Endometrial microvascular endothelial cells (primary cell): ENCODE data around the gene MAB21L3. TPM values are rescaled to one million over a fixed set of nuclear protein-coding genes. Genes with fewer than 3 reads are reported as not detected.

Experiments
- in situ Hi-C: cut with HindIII; loops from 2 replicates; pipeline ENCODE4 v1.10.0; 2017; ENCODE audit warnings: low sequenced_read_pairs, low pct_unique_long_range_greater_than_20kb; ENCODE audit errors: inconsistent ontology term
- total RNA-seq: library from RNA; depleted of rRNA; stranded (reverse); fragments of >200 nt; gene quantifications from one replicate; pipeline ENCODE4 v1.2.3, GENCODE V29; 2015; ENCODE audit errors: inconsistent ontology term

The MAB21L3 gene
- total RNA-seq, 1 donor from 2014 or later = not detected

DNA sequence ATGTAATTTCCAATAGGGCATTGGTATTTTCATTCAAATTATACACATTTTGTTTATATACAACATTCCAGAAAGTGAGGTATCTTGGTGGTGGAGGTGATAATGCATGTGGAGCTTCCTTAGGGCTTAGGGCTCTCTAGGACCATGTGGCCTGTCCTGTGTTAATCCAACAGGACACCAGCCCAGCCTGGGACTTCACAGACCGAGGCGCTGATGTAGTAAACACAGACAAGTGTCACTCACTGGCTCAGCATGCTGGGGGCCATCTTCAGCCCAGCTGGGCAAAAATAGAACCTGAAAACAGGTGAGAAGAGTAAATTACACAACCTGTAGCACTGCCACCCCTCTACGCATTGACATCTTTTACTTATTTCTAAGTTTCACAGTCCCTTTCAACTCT is 66.7 kb downstream of the MAB21L3 start:
- in situ Hi-C loops = no loop called here

DNA sequence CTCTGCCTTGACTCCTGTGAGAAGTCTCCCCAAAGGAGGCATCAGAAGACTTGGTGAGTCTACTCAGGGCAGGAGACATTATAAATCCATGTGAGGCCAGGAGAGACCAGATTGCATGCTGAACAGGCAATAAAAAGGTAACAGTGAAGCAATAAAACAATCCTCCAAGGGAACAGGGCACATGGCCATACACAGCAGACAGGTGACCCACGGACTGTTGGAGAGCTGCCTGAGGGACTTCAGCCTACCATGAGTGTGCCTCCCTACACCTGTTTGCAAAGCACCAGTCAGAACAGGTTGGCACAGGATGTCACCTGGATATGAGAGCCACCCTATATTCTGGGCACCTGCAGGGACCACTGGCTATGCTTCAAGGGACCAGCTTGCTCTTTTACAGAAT is 67.6 kb downstream of the MAB21L3 start:
- in situ Hi-C loops = no loop called here

DNA sequence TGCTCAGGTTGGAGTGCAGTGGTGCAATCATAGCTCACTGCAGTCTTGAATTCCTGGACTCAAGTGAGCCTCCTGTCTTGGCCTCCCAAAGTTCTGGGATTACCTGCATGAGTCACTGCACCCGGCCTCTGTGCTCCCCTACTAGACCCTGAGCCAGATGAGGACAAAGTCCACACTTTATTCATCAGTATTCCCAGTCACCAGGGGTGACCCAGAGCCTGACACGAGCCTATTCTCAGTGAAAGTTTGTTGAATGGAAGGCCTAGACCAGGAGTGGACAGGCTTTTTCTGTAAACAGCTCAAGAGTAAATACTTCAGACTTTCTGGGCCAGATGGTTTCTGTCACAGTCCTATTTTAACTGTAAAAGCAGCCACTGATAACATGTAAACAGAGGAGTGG is 68.2 kb downstream of the MAB21L3 start:
- in situ Hi-C loops = no loop called here

DNA sequence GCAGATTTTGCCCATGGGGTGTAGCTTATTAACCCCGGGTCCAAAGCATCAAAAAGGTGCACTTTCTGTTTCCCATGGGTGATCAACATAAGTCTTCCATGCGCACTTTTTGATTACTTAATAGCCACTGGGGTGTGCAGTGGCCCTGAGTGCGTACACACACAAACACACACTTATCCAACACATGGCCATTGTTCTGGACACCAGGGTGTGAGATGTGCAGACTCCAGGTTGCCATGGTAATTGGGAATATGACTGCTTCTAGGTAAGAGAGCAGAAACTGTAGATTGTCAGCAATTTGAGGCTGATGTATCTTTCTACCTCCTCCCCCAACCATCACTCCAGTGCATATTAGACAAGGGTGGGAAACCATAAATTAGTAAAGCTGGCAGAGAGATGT is 68.8 kb downstream of the MAB21L3 start:
- in situ Hi-C loops = no loop called here

DNA sequence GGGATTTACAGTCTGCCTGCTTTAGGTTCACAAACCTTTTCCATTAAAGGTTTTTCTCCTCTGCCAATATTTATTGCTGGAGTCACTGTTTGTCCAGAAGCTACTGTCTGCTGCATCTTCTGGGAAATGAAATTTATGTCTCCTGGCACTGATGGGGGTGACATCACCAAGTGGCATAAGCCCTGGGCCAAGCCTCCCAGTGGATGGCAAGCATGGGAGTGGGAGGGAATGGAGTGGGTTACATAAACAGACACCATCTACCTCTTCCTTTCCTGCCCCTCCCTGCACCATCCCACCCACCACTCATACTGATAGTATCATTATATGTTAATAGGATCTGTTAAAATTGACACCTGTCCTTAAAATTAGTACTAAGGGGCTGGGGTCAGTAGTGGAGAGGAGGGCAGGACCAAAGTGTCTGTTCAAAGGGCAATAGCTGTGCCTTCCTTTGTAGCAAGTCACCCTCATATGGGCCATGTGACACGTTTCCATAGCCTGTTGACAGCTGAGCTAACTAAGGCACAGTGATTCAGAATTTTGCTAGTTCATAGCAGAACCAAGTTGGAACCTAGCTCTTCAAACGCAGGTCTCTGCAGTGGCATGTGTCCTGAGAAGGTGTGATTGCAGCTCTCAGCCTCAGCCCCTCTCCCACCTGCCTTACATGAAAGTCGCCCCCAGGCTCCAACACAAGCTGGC is 71.0 kb downstream of the MAB21L3 start:
- in situ Hi-C loops = no loop called here

Other genes with a start within 250 kb of the MAB21L3 start
- not detected for gene SLC22A15, start 134.9 kb upstream of the MAB21L3 start, total RNA-seq